Left ventricle myocardium inferior (tissue), 1 donor: ENCODE results near the gene ADGRE3. TPM values are rescaled to one million over a fixed set of nuclear protein-coding genes. Genes with fewer than 3 reads are reported as not detected.

Experiments used
- DNase-seq: peaks from one replicate; pipeline ENCODE4 v3.0.0-alpha.2; 2020
- H3K27ac ChIP-seq: fragments of 200-600 bp; replicated peaks from 2 replicates; pipeline ENCODE4 v1.8.0; 2021
- H3K27me3 ChIP-seq: fragments of 200-600 bp; 2 replicates; pipeline ENCODE4 v1.8.0; 2021; ENCODE audit warnings: low read depth
- H3K36me3 ChIP-seq: fragments of 200-600 bp; 2 replicates; pipeline ENCODE4 v1.8.0; 2021
- H3K4me1 ChIP-seq: fragments of 200-600 bp; 2 replicates; pipeline ENCODE4 v1.8.0; 2021
- H3K4me3 ChIP-seq: fragments of 200-600 bp; 2 replicates; pipeline ENCODE4 v1.8.0; 2021; ENCODE audit warnings: mild to moderate bottlenecking, moderate library complexity
- H3K9me3 ChIP-seq: fragments of 200-600 bp; replicated peaks from 2 replicates; pipeline ENCODE4 v1.8.0; 2021
- CTCF ChIP-seq: fragments of 200-600 bp; IDR thresholded peaks from 2 replicates; pipeline ENCODE4 v1.8.0; 2021; ENCODE audit warnings: antibody characterized with exemption, mild to moderate bottlenecking, borderline replicate concordance
- intact Hi-C: fragments of 100-400 bp; cut with micrococcal nuclease; formaldehyde crosslinking; loops from one replicate; pipeline ENCODE4 v1.11.0; 2022
- total RNA-seq: library from RNA; stranded (reverse); fragmentation: NEBNext Ultra II Directional; extraction: Animal tissue kit (Norgen Biotek cat#: 25700); gene quantifications from one replicate; pipeline ENCODE4 v1.2.1, GENCODE V29; 2021
- donor health status: DM: no; HTN: yes; CAD: no; lungs with severe emphysema.

ADGRE3 gene
- total RNA-seq, 1 donor from 2014 or later = not detected

- DNase-seq = no peak
- no peak for TF ChIP-seq CTCF
- intact Hi-C loops = loop anchor here (5.0 kb wide), 1 partner anchor 316 kb away; the partner anchor contains the start of gene OR7A17
- H3K4me1 ChIP-seq = peaks cover 55% of the 10 kb centered on the region
- no peaks in the 10 kb centered on the region for H3K9me3 ChIP-seq
- H3K36me3 ChIP-seq = peaks cover 11% of the 10 kb centered on the region
- no peaks in the 10 kb centered on the region for H3K27me3 ChIP-seq
- peak overlapping the region; percentile 92 for H3K4me3 ChIP-seq
- peak overlapping the region; percentile 95 for H3K27ac ChIP-seq
Observed at GRCh38 chr19:14570864-14571527, 103.6 kb downstream of the ADGRE3 start.

Other genes starting within 250 kb of the ADGRE3 start
- 129 TPM for gene PKN1, start 241.5 kb downstream of the ADGRE3 start, total RNA-seq
- gene PTGER1, start 199.5 kb downstream of the ADGRE3 start, total RNA-seq = not detected
- 45.5 TPM for gene GIPC1, start 178.7 kb downstream of the ADGRE3 start, total RNA-seq
- gene DNAJB1, start 156.4 kb downstream of the ADGRE3 start, total RNA-seq = 48.7 TPM
- gene TECR, start 145.2 kb downstream of the ADGRE3 start, total RNA-seq = 69.3 TPM
- gene NDUFB7, start 102.8 kb downstream of the ADGRE3 start, total RNA-seq = 501 TPM
- gene CLEC17A, start 91.8 kb downstream of the ADGRE3 start, total RNA-seq = not detected
- gene ZNF333, start 15.2 kb upstream of the ADGRE3 start, total RNA-seq = 6.5 TPM
- 0.63 TPM for gene ADGRE2, start 103.7 kb upstream of the ADGRE3 start, total RNA-seq
- not detected for gene OR7A5, start 160.3 kb upstream of the ADGRE3 start, total RNA-seq
- gene OR7C1, start 160.3 kb upstream of the ADGRE3 start, total RNA-seq = not detected
- not detected for gene OR7A10, start 174.1 kb upstream of the ADGRE3 start, total RNA-seq
- not detected for gene OR7A17, start 211.3 kb upstream of the ADGRE3 start, total RNA-seq